Measurements from ENCODE around the gene STK40.

The STK40 gene

DNA sequence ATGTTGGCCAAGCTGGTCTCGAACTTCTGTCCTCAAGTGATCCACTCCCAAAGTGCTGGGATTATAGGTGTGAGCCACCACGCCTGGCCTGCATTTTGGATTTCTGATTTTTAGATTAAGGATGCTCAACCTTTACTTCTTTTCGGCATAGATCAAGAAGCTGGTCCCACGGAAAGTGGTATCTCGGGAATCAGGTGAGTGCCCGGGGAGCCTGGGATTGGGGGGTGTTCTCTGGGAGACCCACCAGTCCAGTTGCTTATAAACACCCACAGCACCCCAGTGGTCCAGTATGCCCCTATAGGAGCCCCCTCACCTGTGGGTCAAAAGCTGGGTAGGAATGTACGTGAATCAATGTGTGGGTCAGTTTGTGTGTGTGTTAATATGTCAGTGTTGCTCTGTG is 76.3 kb downstream of the STK40 start:
- DNase-seq (ENCODE audit: low read depth in 2 of 2) = no peak

DNA sequence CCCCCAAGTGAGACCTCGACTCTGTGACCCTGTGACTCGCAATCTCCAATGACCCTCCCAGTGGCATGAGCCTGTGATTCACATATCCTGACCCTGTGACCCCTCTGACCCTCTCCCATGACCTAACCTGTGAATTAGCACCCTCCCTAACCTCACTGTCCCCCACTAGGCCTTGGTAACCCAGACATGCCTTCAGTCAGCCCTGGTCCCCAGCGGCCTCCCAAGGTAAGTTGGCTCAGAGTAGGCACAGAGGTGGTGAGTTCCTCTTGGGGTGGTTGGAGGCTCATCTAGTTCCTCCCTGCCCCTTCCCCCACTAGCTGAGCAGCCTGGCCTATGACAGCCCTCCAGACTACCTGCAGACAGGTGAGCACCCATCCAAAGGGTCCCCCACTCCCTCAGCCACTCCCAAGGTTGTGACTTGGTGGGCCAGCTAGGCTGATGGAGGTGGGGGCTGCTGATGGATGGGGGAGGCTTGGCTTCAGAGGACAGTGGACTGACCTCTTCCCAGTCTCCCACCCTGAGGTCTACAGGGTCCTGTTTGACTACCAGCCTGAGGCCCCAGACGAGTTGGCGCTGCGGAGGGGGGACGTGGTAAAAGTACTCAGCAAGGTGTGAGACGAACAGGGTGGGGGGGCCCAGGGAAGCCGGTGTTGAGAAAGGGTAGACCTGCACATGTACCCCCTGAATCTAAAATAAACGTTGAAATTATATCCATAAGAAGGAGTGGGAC is 78.0 kb downstream of the STK40 start:
- no peak for DNase-seq (ENCODE audit: low read depth in 2 of 2)

DNA sequence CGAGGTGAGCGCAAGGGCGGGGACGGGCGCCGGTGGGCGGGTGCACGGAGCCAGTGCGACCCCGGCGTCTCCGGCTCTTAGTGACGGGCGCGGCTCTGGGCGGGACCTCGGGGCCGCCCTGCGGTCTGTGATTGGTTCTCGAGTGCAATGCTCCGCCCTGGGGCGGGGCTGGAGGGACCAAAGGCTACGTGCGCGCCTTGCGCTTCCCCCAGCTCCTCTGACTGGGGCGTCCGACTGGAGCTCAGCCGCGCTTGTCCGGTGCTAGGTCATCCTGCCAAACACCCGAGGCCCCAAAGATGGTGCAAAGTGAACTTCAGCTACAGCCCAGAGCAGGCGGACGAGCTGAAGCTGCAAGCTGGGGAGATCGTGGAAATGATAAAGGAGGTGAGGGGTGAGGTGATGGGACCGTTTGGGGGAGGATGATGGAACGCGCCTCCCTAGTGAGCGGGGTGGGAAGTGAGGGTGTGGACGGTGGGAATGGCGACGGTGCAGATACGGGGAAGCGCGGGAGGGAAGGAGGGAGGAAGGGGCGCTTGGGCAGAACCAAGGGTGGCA is 78.7 kb downstream of the STK40 start:
- DNase-seq (ENCODE audit: low read depth in 2 of 2) = peak; percentile 77 to 82

DNA sequence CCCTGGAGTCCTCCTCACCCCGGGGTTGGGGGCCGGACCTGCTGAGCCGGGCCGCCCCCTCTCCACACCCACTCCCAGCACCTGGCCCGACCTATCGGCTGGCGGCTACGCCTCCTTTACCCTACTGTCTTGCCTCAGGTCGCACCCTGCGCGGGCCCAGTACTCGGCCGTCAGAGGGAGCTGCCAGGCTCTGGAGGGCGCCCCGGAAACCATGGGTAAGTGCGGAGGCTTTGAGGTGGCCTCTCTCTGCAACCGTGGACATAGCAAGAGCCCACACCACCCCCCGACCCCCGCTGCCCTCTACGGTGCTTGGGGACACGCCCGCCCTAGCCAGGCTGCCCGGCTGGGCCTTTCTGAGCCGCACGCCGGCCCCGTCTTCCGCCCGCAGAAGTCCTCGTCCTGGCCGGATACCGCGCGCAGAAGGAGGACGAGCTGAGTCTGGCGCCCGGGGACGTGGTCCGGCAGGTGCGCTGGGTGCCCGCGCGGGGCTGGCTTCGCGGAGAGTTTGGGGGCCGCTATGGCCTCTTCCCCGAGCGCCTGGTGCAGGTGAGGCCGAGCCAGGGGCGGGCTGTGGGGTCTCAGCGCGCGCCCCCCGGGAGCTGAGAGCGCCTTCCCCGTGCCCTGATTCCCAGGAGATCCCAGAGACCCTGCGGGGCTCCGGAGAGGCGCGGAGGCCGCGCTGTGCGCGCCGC is 79.4 kb downstream of the STK40 start, which contains the start of gene SH3D21:
Gene SH3D21 (plus strand): TSS at position 159 of the 692 bp plus-strand sequence. CDS start 53 bp downstream, at position 212.
- DNase-seq (ENCODE audit: low read depth in 2 of 2) = no peak

DNA sequence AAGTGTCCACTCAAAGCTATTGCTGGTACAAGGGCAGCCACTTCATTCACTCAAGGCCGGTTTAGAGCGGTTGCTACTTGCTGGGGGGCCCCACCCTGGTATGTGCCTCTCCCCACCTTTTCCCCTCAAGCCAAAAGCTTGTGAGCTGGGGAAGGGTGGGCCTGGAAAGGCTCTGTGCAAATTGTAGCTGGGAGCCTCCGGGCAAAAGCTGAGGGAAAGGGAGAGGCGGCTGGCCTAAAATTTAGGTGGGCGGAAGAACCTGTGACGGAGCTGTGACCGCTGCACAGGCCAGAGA is 79.9 kb downstream of the STK40 start:
- DNase-seq (ENCODE audit: low read depth in 2 of 2) = no peak

DNA sequence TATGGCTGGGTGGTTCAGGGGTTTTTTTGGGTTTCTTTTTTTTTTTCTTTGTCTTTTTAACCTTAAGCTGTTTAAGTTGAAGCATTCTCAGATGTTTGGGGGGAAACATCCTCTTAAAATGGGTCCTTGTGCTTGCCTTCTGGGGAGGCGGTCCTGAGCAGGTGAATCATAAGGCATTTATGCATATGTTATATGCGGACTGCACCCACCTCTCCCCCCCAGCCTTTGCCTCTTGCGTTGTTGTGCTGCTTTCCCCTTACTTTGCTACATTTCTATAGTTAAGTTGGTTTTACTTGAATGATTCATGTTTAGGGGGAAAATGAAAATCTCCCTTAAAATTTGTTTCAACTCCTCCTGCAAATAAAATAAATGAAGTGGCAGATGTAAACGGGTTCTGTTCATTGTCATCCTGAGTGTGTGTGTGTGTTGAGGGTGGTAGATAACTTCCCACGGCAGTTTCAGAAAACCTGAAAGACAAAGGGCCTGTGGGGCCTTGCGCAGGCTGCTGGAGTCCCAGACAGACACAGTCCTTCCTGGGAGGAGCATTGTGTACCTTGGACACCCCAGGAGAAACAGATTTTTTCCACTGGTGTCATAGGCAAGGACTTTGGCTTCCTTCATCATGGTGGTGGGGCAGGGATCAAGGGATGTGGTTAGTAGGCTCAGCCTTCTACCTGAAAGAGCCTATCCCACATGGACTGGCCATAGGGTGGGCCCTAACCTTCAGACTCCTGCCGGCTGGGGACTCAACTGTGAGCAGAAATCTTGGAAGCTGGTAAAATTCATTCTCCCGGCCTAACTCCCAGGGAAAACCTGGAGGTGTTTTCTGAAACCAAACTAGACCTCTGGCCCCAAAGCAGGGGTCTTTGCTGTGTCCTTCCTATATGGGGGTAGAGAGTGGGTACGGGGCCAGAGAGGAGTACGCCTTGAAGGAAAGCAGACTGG is 80.5 kb downstream of the STK40 start:
- DNase-seq (ENCODE audit: low read depth in 2 of 2) = no peak

DNA sequence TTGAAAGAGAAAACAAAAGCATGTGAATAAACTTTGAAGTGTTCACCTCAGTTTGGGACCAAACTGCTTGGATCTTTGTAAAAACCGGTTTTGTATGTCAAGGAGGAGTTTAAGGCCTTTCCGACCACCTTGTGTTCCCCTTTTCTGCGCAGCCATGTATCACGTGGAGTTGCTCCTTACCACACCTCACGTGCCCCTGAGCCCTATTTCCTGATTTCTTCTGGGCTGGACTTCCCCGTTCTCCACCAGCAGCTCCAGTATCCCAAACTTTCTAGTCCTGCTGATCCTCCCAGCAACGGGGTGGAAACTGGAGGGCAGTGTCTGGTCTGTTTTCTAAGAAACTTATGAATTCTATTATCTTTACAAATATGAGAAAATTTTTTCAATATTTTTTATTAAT is 81.2 kb downstream of the STK40 start:
- no peak for DNase-seq (ENCODE audit: low read depth in 2 of 2)

DNA sequence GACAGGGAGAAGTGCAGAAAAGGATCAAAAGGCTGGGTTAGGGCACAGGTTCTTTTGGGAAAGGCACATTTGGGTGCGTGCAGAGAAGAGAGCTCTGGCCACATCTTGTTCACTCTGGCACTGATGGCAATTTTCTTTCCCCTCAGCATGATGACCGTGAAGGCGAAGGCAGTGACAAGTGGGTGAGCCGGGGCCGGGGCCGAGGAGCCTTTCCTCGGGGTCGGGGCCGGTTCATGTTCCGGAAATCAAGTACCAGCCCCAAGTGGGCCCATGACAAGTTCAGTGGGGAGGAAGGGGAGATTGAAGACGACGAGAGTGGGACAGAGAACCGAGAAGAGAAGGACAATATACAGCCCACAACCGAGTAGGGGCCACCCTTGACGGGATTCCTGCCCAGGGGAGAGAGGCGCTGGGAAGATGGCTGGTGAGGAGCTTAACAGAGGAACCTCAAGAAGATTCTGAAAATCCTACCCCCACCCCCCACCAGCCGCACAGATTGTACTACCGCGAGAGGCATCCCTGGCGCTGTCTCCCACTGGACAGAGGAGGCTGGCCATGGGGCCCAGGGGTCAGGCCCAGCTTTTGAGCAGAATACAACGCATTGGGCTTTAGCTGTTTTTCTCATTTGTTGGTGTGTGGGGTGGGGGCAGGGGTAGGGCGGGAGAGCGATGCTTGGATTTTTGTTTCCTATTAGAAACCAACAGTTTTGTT is 81.9 kb downstream of the STK40 start:
- DNase-seq (ENCODE audit: low read depth in 2 of 2) = no peak

DNA sequence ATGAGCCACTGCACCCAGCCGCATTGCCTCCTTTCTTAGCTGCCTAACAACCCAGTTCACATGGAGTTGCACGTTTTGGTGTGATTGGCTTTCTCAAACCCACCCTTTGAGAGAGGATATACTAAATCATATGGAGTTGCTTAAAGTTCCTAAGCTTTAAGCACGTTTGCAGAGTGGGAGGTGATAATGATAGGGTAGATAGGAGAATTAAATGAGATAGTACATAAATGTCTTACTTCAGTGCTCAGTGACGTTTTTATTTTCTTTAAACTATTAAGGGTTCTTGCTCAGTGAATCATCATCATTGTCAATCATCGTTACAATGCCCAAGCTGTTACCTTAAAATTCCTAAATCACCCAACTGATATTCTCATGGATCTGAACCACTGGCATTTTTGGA is 82.5 kb downstream of the STK40 start:
- no peak for DNase-seq (ENCODE audit: low read depth in 2 of 2)

DNA sequence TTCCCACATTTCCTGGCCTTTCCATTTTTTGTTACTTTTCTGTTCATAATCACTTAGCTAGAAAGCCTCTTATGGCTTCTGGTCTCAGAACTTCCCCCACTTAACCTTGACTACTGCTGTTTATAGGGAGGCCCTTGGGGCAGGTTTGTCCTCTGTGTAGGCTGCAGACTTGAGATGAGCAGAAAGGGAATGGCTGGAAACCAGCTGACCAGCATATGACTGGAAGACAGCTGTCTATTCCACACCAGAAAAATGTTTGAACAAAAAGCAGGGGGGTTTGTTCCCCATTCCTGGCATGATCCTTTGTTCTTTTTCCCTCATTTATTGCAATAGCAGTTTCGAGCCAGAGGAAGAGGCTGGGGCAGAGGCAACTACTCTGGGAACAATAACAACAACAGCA is 84.5 kb downstream of the STK40 start:
- DNase-seq (ENCODE audit: low read depth in 2 of 2) = no peak

DNA sequence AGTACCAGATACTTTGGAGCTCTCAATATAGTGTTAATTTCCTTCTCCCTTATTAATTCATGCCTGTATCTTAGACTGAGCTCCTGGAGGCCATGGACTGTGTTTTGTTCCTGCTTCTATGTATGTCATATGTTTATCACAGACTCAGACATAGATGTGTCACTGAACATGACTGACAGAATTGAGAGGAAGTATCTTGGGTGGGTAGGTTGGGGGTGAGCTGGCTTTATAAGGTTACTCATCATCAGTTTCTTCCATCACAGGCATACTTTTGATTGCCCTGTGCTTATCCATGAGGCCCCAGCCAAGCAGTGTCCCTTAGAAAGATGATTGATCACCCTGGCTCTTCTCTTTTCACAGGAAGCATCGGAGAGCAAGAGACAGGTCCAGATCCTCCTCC is 85.2 kb downstream of the STK40 start:
- no peak for DNase-seq (ENCODE audit: low read depth in 2 of 2)

DNA sequence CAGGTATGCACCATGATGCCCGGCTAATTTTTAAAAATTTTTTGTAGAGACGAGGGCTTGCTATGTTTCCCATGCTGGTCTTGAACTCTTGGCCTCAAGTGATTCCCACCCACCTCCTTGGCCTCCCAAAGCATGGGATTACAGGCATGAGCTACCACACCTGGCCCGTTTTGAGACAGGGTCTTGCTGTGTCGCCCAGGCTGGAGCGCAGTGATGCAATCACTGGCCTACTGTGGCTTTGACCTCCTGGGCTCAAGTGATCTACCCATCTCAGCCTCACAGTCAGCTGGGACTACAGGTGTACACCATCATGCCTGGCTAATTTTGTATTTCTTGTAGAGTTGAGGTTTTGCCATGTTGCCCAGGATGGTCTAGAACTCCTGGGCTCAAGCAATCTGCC is 87.1 kb downstream of the STK40 start:
- DNase-seq (ENCODE audit: low read depth in 2 of 2) = no peak

DNA sequence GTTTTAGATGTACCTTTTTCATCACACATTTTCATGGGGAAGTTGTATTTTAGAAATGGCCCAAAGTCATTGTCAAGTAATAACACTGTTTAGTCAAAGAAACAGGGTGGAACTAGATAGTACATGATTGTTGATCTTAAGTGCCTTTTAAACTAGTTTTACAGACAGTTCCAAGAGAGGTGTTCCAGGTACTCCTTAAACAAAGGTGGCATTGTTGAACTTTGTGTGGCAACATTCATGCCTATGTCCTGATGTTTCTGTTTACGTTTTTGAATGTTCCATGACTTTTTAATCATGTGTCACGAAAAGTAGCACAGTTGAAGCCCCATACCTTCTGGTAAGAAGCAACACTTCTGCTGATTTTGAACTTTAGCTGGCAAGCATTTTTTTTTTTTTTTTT is 88.7 kb downstream of the STK40 start:
- DNase-seq (ENCODE audit: low read depth in 2 of 2) = no peak

DNA sequence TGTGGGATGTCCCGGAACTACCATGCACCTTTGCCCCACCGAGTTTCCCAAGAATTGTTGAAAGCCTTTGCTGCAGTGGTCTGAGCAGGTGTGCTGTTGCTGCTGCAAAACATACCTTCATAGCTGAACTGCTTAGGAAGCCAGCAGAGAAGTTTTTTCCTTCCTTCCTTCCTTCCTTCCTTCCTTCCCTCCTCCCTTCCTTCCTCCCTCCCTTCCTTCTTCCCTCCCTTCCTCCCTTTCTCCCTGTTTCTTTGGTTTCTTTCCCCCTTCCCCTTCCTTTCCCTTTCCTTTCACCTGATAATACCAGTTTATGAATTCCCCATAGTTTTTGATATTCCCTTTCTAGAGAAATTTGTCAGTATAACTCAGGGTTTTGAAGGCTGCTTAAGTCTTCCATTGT is 90.3 kb downstream of the STK40 start:
- no peak for DNase-seq (ENCODE audit: low read depth in 2 of 2)
